ENCODE results near the gene MRPL52.
"Not testable (repeated sequence)": the region's sequence is repeated elsewhere in the genome, so short reads cannot be mapped to it uniquely, and the experiment has no call there.

The MRPL52 gene

GRCh38 chr14:22854963-22855724, 25.5 kb downstream of the MRPL52 start:
- no peak for DNase-seq (ENCODE audit: low read depth)

- DNase-seq (ENCODE audit: low read depth) = no peak
Observed at GRCh38 chr14:22856428-22856827, 26.7 kb downstream of the MRPL52 start.

GRCh38 chr14:22860377-22860776, 30.7 kb downstream of the MRPL52 start:
- DNase-seq (ENCODE audit: low read depth) = not testable (repeated sequence)

GRCh38 chr14:22861651-22862050, 32.0 kb downstream of the MRPL52 start:
- no peak for DNase-seq (ENCODE audit: low read depth)

- no peak for DNase-seq (ENCODE audit: low read depth)
Observed at GRCh38 chr14:22864979-22865378, 35.3 kb downstream of the MRPL52 start.

- no peak for DNase-seq (ENCODE audit: low read depth)
Observed at GRCh38 chr14:22865424-22866405, 36.0 kb downstream of the MRPL52 start.

GRCh38 chr14:22866874-22867273, 37.2 kb downstream of the MRPL52 start:
- no peak for DNase-seq (ENCODE audit: low read depth)

GRCh38 chr14:22870811-22871223, 41.1 kb downstream of the MRPL52 start:
- no peak for DNase-seq (ENCODE audit: low read depth)

- peak; percentile 55 for DNase-seq (ENCODE audit: low read depth)
Observed at GRCh38 chr14:22871224-22872032, 41.7 kb downstream of the MRPL52 start, which contains the start of gene LRP10. Gene LRP10, plus strand, starts transcription at chr14:22871740. Its CDS starts 564 bp downstream, at chr14:22872304.

GRCh38 chr14:22872033-22872832, 42.5 kb downstream of the MRPL52 start:
- DNase-seq (ENCODE audit: low read depth) = peak; percentile 59

GRCh38 chr14:22872833-22873520, 43.3 kb downstream of the MRPL52 start:
- no peak for DNase-seq (ENCODE audit: low read depth)

- no peak for DNase-seq (ENCODE audit: low read depth)
Observed at GRCh38 chr14:22875003-22875747, 45.5 kb downstream of the MRPL52 start.

GRCh38 chr14:22875748-22876319, 46.1 kb downstream of the MRPL52 start:
- DNase-seq (ENCODE audit: low read depth) = no peak

GRCh38 chr14:22877000-22877501, 47.4 kb downstream of the MRPL52 start:
- no peak for DNase-seq (ENCODE audit: low read depth)

GRCh38 chr14:22878271-22879246, 48.9 kb downstream of the MRPL52 start:
- no peak for DNase-seq (ENCODE audit: low read depth)

- DNase-seq (ENCODE audit: low read depth) = no peak
Observed at GRCh38 chr14:22882064-22882463, 52.4 kb downstream of the MRPL52 start.

GRCh38 chr14:22882529-22883172, 53.0 kb downstream of the MRPL52 start:
- DNase-seq (ENCODE audit: low read depth) = no peak
